ENCODE results near the gene MTNR1B. TPM values are rescaled to one million over a fixed set of nuclear protein-coding genes. Genes with fewer than 3 reads are reported as not detected.
A peak's percentile ranks its signal among the peaks of the same experiment; 100 is the strongest.

Gene MTNR1B
- total RNA-seq, 1 experiment from 2014 or later: not detected

- Histone ChIP-seq H3K4me2 (ENCODE audit: low read length) (peak overlapping the region; percentile 69), H4K20me1 (ENCODE audit: insufficient read depth) (no peaks in the 10 kb centered on the region), H3K36me3 (ENCODE audit: control insufficient read depth in 1 of 2, insufficient read depth in 2 of 2, low read length in 2 of 2) (no peaks in the 10 kb centered on the region), H2AFZ (ENCODE audit: low read depth, low read length, poor library complexity, severe bottlenecking) (peak overlapping the region; percentile 83), H3K9me2 (ENCODE audit: insufficient read depth) (no peaks in the 10 kb centered on the region), H3K79me2 (ENCODE audit: insufficient read depth, low read length) (no peaks in the 10 kb centered on the region), H3K4me1 (ENCODE audit: control insufficient read depth in 1 of 2, insufficient read depth in 2 of 2, low read length in 2 of 2) (peaks cover 2 to 14% of the 10 kb centered on the region in 2 experiments; a peak in 2 of 4 replicates), H3K4me3 (replicated peaks in 1 of 2; ENCODE audit: low read depth in 1 of 2, low read length in 2 of 2) (peak overlapping the region in 1 of 2 experiments; percentile 12; a peak in 1 of 4 replicates), H3K27ac (ENCODE audit: low read depth, low read length) (no peak overlapping the region), H3K9ac (ENCODE audit: low read length) (no peak overlapping the region), H3K9me3 (ENCODE audit: control insufficient read depth in 1 of 2, insufficient read depth in 1 of 2, low read depth in 1 of 2, low read length in 2 of 2) (no peaks in the 10 kb centered on the region), H3K27me3 (ENCODE audit: insufficient read depth, low read length) (no peaks in the 10 kb centered on the region)
- ATAC-seq (peak; percentile 74), DNase-seq (ENCODE audit: low read depth, low spot score) (no peak)
- ChIA-PET POLR2A (no interaction called here), CTCF (no interaction called here), RAD21 (ENCODE audit: low non-redundant PET in 1 of 2, low total read pairs in 2 of 2, uncharacterized antibody in 2 of 2, unreplicated experiment in 2 of 2) (no interaction called here)
- intact Hi-C loops (cut with micrococcal nuclease): no loop called here
- no TSS peak for BruUV-seq (replicated peaks)
- TF ChIP-seq JUND (IDR thresholded peaks at IDR 0.05) (0 out of 2 replicates have a peak, but pooled peaks have one; percentile 13), CTCF (IDR thresholded peaks at IDR 0.05 in 2 of 3, conservative IDR thresholded peaks at IDR 0.05 in 1 of 3; ENCODE audit: borderline replicate concordance in 1 of 3, insufficient read depth in 1 of 3, low read depth in 2 of 3, low read length in 2 of 3) (no peak), FOSL1 (IDR thresholded peaks at IDR 0.05; ENCODE audit: low read depth) (peak; percentile 31; the same call in 1 of the 2 replicates), ZNF274 (IDR thresholded peaks at IDR 0.05; ENCODE audit: low read depth, low read length) (no peak), TCF7L2 (IDR thresholded peaks at IDR 0.05; ENCODE audit: borderline replicate concordance, extremely low read depth, insufficient read depth, insufficient read length) (no peak), ZBTB33 (IDR thresholded peaks at IDR 0.05; ENCODE audit: extremely low read depth, insufficient replicate concordance, low read length) (no peak), EZH2 (IDR thresholded peaks at IDR 0.05) (no peak), POLR2A (IDR thresholded peaks at IDR 0.05; ENCODE audit: borderline replicate concordance, extremely low read depth, insufficient read depth, insufficient read length) (no peak)
Measured at GRCh38 chr11:93020248-93021046, 51.0 kb downstream of the MTNR1B start.

All from HCT116 (cell line).